ENCODE results near the gene PROSER3.

PROSER3 gene

DNA sequence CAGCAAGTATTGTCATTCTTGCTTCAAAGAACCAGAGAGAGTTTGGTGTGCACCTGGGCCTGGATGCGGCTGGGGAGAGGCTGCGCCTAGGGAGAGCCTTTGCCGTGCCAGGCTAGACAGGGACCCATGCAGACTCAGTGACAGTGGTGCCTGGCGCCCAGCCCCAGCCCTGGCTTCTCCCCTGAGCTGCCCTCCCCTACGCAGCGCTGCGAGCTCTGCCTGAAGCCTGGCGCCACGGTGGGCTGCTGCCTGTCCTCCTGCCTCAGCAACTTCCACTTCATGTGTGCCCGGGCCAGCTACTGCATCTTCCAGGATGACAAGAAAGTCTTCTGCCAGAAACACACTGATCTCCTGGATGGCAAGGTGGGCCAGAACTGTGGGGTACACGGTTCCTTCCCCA is 28.2 kb upstream of the PROSER3 start:
- TF ChIP-seq, protein P1, sequence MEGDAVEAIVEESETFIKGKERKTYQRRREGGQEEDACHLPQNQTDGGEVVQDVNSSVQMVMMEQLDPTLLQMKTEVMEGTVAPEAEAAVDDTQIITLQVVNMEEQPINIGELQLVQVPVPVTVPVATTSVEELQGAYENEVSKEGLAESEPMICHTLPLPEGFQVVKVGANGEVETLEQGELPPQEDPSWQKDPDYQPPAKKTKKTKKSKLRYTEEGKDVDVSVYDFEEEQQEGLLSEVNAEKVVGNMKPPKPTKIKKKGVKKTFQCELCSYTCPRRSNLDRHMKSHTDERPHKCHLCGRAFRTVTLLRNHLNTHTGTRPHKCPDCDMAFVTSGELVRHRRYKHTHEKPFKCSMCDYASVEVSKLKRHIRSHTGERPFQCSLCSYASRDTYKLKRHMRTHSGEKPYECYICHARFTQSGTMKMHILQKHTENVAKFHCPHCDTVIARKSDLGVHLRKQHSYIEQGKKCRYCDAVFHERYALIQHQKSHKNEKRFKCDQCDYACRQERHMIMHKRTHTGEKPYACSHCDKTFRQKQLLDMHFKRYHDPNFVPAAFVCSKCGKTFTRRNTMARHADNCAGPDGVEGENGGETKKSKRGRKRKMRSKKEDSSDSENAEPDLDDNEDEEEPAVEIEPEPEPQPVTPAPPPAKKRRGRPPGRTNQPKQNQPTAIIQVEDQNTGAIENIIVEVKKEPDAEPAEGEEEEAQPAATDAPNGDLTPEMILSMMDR (conservative IDR thresholded peaks at IDR 0.05; ENCODE audit: low read depth, low read length) = no peak
- DNase-seq (ENCODE audit: low read depth) = no peak
- H3K4me3 ChIP-seq (ENCODE audit: low read depth, low read length) = no peak overlapping the region

- H3K4me3 ChIP-seq (ENCODE audit: low read depth, low read length) = no peak overlapping the region
- DNase-seq (ENCODE audit: low read depth) = no peak
- TF ChIP-seq, protein P1 (conservative IDR thresholded peaks at IDR 0.05; ENCODE audit: low read depth, low read length) = no peak
Observed at GRCh38 chr19:35730326-35730725, 27.6 kb upstream of the PROSER3 start.

GRCh38 chr19:35731353-35731752 is 26.6 kb upstream of the PROSER3 start:
- DNase-seq (ENCODE audit: low read depth) = no peak
- TF ChIP-seq, protein P1 (conservative IDR thresholded peaks at IDR 0.05; ENCODE audit: low read depth, low read length) = no peak

DNA sequence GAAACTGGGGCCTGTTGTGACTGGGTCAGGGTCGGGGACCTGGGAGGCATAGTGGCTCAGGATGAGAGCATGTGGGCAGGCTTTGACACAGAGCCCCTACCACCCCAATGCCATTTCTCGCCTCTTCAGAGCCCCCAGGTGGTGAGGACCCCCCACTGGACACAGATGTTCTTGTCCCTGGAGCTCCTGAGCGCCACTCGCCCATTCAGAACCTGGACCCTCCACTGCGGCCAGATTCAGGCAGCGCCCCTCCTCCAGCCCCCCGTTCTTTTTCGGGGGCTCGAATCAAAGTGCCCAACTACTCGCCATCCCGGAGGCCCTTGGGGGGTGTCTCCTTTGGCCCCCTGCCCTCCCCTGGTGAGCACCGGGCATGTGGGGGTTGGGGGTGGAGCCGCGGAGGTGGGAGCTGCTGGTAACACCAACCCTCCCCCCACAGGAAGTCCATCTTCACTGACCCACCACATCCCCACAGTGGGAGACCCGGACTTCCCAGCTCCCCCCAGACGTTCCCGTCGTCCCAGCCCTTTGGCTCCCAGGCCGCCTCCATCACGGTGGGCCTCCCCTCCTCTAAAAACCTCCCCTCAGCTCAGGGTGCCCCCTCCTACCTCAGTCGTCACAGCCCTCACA is 26.1 kb upstream of the PROSER3 start:
- no peak for DNase-seq (ENCODE audit: low read depth)
- no peak overlapping the region for H3K4me3 ChIP-seq (ENCODE audit: low read depth, low read length)
- TF ChIP-seq, protein P1 (conservative IDR thresholded peaks at IDR 0.05; ENCODE audit: low read depth, low read length) = no peak

More at GRCh38 chr19:35731353-35731752, 26.6 kb upstream of the PROSER3 start:
- H3K4me3 ChIP-seq (ENCODE audit: low read depth, low read length) = no peak overlapping the region

DNA sequence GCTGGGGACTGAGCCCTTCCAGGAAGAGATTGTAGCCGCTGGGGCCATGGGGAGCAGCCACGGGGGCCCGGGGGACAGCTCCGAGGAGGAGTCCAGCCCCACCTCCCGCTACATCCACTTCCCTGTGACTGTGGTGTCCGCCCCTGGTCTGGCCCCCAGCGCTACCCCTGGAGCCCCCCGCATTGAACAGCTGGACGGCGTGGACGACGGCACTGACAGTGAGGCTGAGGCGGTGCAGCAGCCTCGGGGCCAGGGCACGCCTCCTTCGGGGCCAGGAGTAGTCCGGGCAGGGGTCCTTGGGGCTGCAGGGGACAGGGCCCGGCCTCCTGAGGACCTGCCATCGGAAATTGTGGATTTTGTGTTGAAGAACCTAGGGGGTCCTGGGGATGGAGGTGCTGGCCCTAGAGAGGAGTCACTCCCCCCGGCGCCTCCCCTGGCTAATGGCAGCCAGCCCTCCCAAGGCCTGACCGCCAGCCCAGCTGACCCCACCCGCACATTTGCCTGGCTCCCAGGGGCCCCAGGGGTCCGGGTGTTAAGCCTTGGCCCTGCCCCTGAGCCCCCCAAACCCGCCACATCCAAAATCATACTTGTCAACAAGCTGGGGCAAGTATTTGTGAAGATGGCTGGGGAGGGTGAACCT is 25.3 kb upstream of the PROSER3 start:
- no peak for DNase-seq (ENCODE audit: low read depth)
- TF ChIP-seq, protein P1 (conservative IDR thresholded peaks at IDR 0.05; ENCODE audit: low read depth, low read length) = no peak
- no peak overlapping the region for H3K4me3 ChIP-seq (ENCODE audit: low read depth, low read length)

GRCh38 chr19:35733180-35734125 is 24.5 kb upstream of the PROSER3 start:
- TF ChIP-seq, protein P1 (conservative IDR thresholded peaks at IDR 0.05; ENCODE audit: low read depth, low read length) = no peak
- no peak for DNase-seq (ENCODE audit: low read depth)
- H3K4me3 ChIP-seq (ENCODE audit: low read depth, low read length) = no peak overlapping the region
